Activated naive CD4-positive, alpha-beta T cell (primary cell): ENCODE measurements around the gene C15orf61.

Experiments used
- DNase-seq, 4 experiments: peaks; one replicate each; lab custom pipeline; 2025; lab: John Stamatoyannopoulos, UW

C15orf61 gene

GRCh38 chr15:67512933-67513714 lies 7.8 kb upstream of the C15orf61 start:
- no peak for DNase-seq

- no peak for DNase-seq
Measured at GRCh38 chr15:67515090-67515489, 5.8 kb upstream of the C15orf61 start.

GRCh38 chr15:67515557-67515956 lies 5.4 kb upstream of the C15orf61 start:
- DNase-seq = no peak

- no peak for DNase-seq
Measured at GRCh38 chr15:67520321-67521028, 456 bp upstream of the C15orf61 start.

- DNase-seq = no peak
Measured at GRCh38 chr15:67521783-67522568, 1.0 kb downstream of the C15orf61 start.

GRCh38 chr15:67523330-67523729 lies 2.4 kb downstream of the C15orf61 start:
- no peak for DNase-seq

GRCh38 chr15:67524235-67524634 lies 3.3 kb downstream of the C15orf61 start:
- DNase-seq = no peak

- DNase-seq = no peak
Measured at GRCh38 chr15:67528513-67528912, 7.6 kb downstream of the C15orf61 start.

GRCh38 chr15:67531379-67531914 lies 10.5 kb downstream of the C15orf61 start:
- no peak for DNase-seq

- DNase-seq = no peak
Measured at GRCh38 chr15:67533873-67534272, 12.9 kb downstream of the C15orf61 start.

GRCh38 chr15:67534360-67534759 lies 13.4 kb downstream of the C15orf61 start:
- no peak for DNase-seq

- no peak for DNase-seq
Measured at GRCh38 chr15:67537771-67538170, 16.8 kb downstream of the C15orf61 start.

- peak; percentile 20 to 78 (median 68) for DNase-seq
Measured at GRCh38 chr15:67542420-67543347, 21.8 kb downstream of the C15orf61 start, which contains the start of gene MAP2K5. Gene MAP2K5 (plus strand): TSS chr15:67542703. CDS start chr15:67543336, 633 bp downstream.

- no peak for DNase-seq
Measured at GRCh38 chr15:67543348-67543718, 22.4 kb downstream of the C15orf61 start.

- no peak for DNase-seq
Measured at GRCh38 chr15:67544475-67544874, 23.5 kb downstream of the C15orf61 start.

- DNase-seq = no peak
Measured at GRCh38 chr15:67545864-67546263, 24.9 kb downstream of the C15orf61 start.

GRCh38 chr15:67547064-67547463 lies 26.1 kb downstream of the C15orf61 start:
- DNase-seq = no peak

- DNase-seq = no peak
Measured at GRCh38 chr15:67547836-67548235, 26.9 kb downstream of the C15orf61 start.

GRCh38 chr15:67548236-67548852 lies 27.4 kb downstream of the C15orf61 start:
- no peak for DNase-seq

GRCh38 chr15:67548862-67549651 lies 28.1 kb downstream of the C15orf61 start:
- no peak for DNase-seq
